GM12892 (cell line): ENCODE data around the gene MYO1D.

ENCODE experiments used
- POLR2A ChIP-seq: IDR thresholded peaks from 2 replicates; pipeline ENCODE4 v1.6.1; 2011; ENCODE audit warnings: low read depth, low read length, control low read depth
- POLR2AphosphoS5 ChIP-seq: IDR thresholded peaks from 2 replicates; pipeline ENCODE4 v1.6.1; 2011; ENCODE audit warnings: low read depth, low read length, control low read depth

- no peak for TF ChIP-seq POLR2AphosphoS5
- TF ChIP-seq POLR2A = no peak
Measured at GRCh38 chr17:32854207-32854606, 22.7 kb downstream of the MYO1D start.
